ENCODE results near the gene STARD6.
A peak's percentile ranks its signal among the peaks of the same experiment; 100 is the strongest.
"Not testable (repeated sequence)": the region's sequence is repeated elsewhere in the genome, so short reads cannot be mapped to it uniquely, and the experiment has no call there.

The STARD6 gene

GRCh38 chr18:54357082-54357659 is 487 bp downstream of the STARD6 start:
- DNase-seq: no peak
- in situ Hi-C loops (cut with MboI; ENCODE audit: low pct_unique_long_range_greater_than_20kb, low sequenced_read_pairs): no loop called here

DNA sequence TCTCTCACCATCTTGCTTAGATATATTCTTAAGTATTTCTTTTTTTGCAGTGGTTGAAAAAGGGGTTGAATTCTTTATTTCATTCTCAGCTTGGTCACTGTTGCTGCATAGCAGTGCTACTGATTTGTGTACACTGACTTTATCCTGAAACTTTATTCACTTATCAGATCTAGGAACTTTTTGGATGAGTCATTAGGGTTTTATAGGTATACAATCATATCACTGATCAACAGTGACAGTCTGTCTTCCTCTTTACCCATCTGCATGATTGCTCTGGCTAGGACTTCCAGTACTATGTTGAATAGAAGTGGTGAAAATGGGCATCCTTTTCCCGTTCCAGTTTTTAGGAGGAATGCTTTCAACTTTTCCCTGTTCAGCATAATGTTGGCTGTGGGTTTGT is 6.5 kb downstream of the STARD6 start:
- DNase-seq: no peak
- in situ Hi-C loops (cut with MboI; ENCODE audit: low pct_unique_long_range_greater_than_20kb, low sequenced_read_pairs): no loop called here

DNA sequence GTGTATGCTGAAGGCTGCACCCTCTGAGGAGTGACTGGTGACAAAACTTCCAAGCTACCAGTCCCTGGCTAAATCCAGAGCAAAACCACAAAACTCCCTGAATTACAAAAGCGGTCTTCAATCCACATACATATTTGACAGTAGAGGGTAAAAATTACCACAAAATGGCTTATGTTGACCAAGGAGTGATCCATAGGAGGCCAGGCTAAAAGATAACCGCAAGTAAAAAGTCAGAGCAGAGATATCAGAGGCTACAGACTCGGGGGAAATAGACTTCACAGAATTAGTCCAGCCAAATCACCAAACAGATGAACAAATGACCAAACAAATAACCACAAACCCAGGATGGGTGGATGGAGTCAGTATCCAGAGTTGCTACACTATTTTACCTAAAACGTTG is 19.4 kb downstream of the STARD6 start:
- in situ Hi-C loops (cut with MboI; ENCODE audit: low pct_unique_long_range_greater_than_20kb, low sequenced_read_pairs): no loop called here
- no peak for DNase-seq

DNA sequence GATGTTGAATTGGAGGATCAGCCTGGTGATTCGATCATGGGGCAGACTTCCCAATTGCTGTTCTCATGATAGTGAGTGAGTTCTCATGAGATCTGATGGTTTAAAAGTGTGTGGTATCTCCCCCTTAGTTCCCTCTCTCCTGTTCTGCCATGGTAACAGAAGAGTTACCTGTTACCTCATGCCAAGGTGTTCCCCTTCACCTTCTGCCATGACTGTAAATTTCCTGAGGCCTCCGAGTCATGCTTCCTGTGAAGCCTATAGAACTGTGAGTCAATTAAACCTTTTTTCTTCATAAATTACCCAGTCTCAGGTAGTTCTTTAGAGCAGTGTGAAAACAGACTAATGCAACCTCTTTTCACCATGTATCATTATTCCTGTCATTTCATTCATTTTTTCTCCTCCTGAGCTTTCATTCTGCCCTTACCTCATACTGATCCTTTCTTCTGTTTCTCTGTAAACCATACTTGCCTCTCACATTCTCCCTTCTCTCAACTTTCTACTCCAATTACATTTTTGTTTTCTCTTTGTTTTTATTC is 22.0 kb downstream of the STARD6 start:
- no peak for DNase-seq
- in situ Hi-C loops (cut with MboI; ENCODE audit: low pct_unique_long_range_greater_than_20kb, low sequenced_read_pairs): no loop called here

DNA sequence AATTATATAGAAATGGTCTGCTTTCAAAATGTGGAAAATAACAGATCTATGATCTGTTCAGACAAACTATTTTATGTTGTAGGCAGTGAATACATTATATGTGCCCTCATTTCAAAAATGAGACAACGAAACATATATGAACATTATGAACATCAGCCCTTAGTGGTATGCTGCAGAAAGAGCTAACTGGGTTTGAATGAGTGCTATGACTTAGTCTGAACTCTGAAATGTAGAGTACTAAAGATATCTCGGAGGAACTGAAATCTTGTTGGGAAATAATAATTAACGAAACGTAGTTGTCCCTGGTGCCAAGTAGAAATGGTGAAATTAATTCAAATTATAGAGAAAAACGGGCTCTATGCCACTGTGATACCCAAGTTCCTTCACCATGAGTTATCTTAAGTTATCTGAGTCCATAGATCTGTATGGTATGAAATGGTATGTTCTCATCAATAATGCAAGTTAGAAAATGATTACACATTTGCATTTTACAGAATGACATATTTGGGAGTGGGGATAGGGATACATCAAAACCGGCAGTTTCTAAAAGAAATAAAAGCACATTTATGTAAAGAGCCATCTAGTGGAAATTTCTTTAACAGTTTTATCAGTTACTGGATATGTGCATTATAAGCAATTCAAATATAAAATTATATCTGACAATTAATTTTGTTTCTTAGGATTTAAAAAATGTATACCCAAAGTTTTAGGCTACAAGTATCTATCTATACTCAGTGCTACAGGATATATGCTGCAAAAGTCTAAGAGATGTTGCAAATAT is 26.7 kb downstream of the STARD6 start:
- DNase-seq: no peak
- in situ Hi-C loops (cut with MboI; ENCODE audit: low pct_unique_long_range_greater_than_20kb, low sequenced_read_pairs): no loop called here

GRCh38 chr18:54329787-54330186 is 27.9 kb downstream of the STARD6 start:
- no peak for DNase-seq
- in situ Hi-C loops (cut with MboI; ENCODE audit: low pct_unique_long_range_greater_than_20kb, low sequenced_read_pairs): no loop called here

DNA sequence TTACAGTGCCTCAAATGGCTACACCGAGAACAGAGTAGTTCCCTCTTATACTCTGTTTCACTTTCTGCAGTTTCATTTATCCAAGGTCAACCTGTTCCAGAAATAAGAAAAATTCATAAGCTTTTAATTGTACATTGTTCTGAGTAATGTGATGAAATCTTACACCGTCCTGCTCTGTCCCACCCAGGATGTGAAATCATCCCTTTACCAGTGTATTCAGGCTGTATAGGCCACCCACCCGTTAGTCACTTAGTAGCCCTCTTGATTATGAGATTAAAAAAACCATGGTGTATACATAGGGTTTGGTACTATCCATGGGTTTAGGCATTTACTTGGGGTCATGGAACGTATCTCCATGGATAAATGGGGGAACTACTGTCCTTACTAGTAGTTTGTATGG is 29.8 kb downstream of the STARD6 start:
- in situ Hi-C loops (cut with MboI; ENCODE audit: low pct_unique_long_range_greater_than_20kb, low sequenced_read_pairs): no loop called here
- DNase-seq: no peak

- DNase-seq: no peak
- in situ Hi-C loops (cut with MboI; ENCODE audit: low pct_unique_long_range_greater_than_20kb, low sequenced_read_pairs): no loop called here
Observed at GRCh38 chr18:54323970-54324369, 33.7 kb downstream of the STARD6 start.

DNA sequence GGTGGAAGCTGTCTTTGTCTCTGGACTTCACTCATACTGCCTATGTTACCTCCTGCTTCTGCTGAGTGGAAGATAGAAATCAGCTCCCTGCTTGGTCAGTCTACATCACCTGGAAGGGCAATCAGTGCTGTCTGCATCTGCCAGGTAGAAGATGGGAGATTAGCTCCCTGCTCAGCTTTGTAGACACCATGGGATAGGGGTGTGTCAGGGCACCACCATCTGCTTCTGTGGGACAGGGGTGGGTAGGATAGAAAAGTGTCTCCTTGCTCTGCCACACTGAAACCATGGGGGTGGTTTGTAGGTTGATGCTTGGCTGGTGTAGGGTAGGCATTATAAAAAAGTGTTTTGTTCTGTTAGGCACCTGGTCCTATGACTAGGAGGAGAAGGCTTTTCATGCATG is 34.1 kb downstream of the STARD6 start:
- DNase-seq: no peak
- in situ Hi-C loops (cut with MboI; ENCODE audit: low pct_unique_long_range_greater_than_20kb, low sequenced_read_pairs): no loop called here

DNA sequence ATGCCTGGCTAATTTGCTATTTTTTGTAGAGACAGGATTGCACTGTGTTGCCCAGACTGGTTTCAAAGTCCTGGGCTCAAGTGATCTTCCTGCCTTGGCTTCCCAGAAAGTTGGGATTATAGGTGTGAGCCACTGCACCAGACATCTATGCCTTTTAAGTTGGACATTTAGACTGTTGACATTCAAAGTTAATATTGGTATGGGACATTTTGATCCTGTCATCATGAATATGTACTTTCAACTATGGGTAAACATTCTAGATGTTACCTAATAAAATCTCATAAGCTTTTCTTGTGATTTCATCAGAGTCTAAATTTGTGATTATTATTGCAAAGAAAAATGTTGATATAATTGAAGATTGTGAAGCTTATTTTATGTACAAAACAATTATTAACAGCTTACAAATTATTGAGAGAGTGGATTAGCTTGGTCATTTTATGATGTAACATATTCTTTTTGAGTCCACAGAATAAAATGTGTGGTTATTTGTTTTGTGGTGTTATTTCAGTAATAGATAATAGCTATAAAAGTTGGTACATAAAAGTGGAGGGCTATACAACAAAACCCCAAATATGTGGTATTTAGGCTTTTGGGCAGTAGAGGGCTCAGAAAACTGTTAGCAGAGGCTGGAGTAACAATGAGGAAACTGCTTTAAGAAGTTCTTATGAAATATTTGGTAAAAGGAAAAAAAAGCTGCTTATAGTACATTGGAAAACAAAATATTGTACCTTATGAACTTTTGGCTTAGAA is 41.4 kb downstream of the STARD6 start:
- DNase-seq: no peak
- in situ Hi-C loops (cut with MboI; ENCODE audit: low pct_unique_long_range_greater_than_20kb, low sequenced_read_pairs): no loop called here

GRCh38 chr18:54309564-54309963 is 48.1 kb downstream of the STARD6 start:
- DNase-seq; in situ Hi-C loops (cut with MboI; ENCODE audit: low pct_unique_long_range_greater_than_20kb, low sequenced_read_pairs): not testable (repeated sequence)

DNA sequence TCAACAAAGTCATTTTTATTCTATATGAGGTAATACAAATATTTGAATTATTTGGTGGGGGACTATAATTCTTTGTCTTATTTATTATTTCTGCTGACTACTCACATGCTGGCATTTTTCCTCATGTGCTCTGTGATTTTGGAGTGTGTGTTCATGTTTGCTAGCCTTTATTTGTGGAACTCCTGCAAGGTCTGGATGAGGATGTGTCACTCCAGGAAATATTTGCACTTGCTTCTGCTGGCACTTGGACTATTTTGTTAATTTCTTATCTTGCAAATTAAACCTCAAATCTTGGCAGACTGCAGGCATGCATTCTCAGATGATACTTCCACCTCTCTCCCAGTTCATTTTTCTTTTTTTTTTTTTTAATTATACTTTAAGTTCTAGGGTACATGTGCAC is 54.2 kb downstream of the STARD6 start:
- no peak for DNase-seq
- in situ Hi-C loops (cut with MboI; ENCODE audit: low pct_unique_long_range_greater_than_20kb, low sequenced_read_pairs): no loop called here

DNA sequence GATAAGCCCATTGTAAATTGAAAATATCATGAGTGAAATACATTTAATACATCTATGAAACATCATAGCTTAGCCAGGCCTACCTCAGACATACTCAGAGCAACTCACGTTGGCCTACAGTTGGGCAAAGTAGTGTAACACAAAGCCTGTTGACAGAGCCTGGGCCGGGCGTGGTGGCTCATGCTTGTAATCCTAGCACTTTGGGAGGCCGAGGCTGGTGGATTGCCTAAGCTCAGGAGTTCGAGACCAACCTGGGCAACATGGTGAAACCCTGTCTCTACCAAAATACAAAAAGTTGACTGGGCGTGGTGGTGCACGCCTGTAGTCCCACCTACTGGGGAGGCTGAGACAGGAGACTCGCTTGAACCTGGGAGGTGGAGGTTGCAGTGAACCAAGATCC is 58.7 kb downstream of the STARD6 start:
- in situ Hi-C loops (cut with MboI; ENCODE audit: low pct_unique_long_range_greater_than_20kb, low sequenced_read_pairs): not testable (repeated sequence)

DNA sequence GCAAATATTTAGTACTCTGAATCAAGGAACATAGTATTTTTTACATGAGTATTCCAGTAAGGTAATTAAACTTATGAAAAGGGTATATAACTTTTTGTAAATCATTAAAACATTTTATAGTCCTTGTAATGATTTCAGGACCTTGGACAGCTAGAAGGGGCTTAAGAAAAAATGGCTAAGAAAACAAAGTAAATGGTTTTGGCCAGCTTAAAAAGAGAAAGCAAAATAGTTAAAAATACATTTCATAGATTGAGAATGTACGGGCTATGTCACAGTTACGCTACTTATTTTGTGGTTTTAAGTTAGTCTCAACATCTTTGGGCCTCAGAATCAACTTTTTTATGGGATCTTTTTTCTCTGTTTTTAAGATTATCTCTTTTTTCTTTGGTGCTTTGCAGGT is 61.6 kb downstream of the STARD6 start:
- peak; percentile 19 for DNase-seq

More for the DNA sequence above, 58.7 kb downstream of the STARD6 start:
- not testable (repeated sequence) for DNase-seq

DNA sequence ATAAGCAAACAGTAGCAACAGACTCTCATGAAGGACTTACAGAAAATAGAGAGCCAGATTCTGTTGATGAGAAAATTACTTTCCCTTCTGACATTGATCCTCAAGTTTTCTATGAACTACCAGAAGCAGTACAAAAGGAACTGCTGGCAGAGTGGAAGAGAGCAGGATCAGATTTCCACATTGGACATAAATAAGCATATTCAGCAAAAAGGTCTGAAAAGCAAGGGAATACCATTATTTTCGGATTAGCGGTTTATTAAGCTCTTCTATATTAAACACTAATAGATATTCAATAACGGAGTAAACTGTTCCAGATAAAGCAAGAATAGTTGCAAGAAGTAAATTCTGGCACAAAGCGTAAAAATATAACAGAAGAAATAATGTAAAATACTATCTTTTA is 63.4 kb downstream of the STARD6 start:
- in situ Hi-C loops (cut with MboI; ENCODE audit: low pct_unique_long_range_greater_than_20kb, low sequenced_read_pairs): no loop called here
- DNase-seq: no peak

More for the DNA sequence above, 61.6 kb downstream of the STARD6 start:
- in situ Hi-C loops (cut with MboI; ENCODE audit: low pct_unique_long_range_greater_than_20kb, low sequenced_read_pairs): no loop called here

GRCh38 chr18:54284981-54285785 is 72.5 kb downstream of the STARD6 start:
- DNase-seq: no peak
- in situ Hi-C loops (cut with MboI; ENCODE audit: low pct_unique_long_range_greater_than_20kb, low sequenced_read_pairs): no loop called here

GRCh38 chr18:54284535-54284934 is 73.1 kb downstream of the STARD6 start:
- in situ Hi-C loops (cut with MboI; ENCODE audit: low pct_unique_long_range_greater_than_20kb, low sequenced_read_pairs): no loop called here
- DNase-seq: no peak

- in situ Hi-C loops (cut with MboI; ENCODE audit: low pct_unique_long_range_greater_than_20kb, low sequenced_read_pairs): no loop called here
- DNase-seq: no peak
Observed at GRCh38 chr18:54280220-54280569, 77.5 kb downstream of the STARD6 start.

DNA sequence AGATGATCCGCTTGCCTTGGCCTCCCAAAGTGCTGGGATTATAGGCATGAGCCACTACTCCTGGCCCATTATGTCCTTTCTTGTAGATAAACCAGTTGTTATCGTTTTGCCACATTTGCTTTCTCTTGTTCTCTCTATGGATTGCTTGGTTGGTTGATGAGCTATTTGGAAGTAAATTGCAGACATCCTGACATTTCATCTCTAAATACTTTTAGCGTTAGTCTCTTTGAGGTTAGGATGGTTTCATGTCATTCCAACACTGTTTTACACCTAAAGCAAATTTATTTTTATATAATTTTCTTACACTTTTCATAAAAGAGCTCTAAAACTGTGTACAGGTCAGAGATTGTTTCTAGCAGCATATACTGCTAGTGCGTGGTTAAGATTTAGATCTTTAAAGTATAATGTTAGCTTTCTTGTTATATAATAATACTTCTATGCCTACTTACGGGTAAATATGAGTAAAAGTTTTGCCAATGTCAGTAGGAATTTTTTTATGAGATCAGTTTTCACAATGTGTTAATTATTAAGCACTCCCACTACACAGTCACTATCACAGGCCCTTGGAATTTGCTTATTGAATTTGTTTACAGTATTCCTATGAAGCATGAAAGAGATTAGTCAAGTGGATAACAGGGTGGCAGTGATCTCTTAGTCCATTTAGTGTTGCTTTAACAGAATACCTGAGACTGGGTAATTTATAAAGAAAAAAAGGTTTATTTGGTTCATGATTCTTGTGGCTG is 78.0 kb downstream of the STARD6 start:
- DNase-seq: no peak
- in situ Hi-C loops (cut with MboI; ENCODE audit: low pct_unique_long_range_greater_than_20kb, low sequenced_read_pairs): no loop called here

Data from KBM-7 (cell line).